ENCODE data around the gene PTPN20. TPM values are rescaled to one million over a fixed set of nuclear protein-coding genes. Genes with fewer than 3 reads are reported as not detected.

The PTPN20 gene
- total and polyA plus RNA-seq, 4 donors: 0.57 to 7.2 (median 1.7) TPM

GRCh38 chr10:47049056-47049851 lies 138.0 kb downstream of the PTPN20 start:
- H3K9me3 ChIP-seq (ENCODE audit: control insufficient read depth in 4 of 4, insufficient read depth in 3 of 4, low read length in 3 of 4): no peaks in the 10 kb centered on the region
- DNase-seq (peak in 1 of 3 donors; percentile 45), ATAC-seq (ENCODE audit: insufficient read depth, low FRiP score) (no peak)
- H3K27me3 ChIP-seq (ENCODE audit: control insufficient read depth in 3 of 3, insufficient read depth in 3 of 3, low read length in 2 of 3): no peaks in the 10 kb centered on the region
- no peak overlapping the region for H3K27ac ChIP-seq (ENCODE audit: low read depth in 1 of 2, low read length in 1 of 2)
- no peaks in the 10 kb centered on the region for H3K36me3 ChIP-seq (ENCODE audit: control insufficient read depth in 4 of 4, insufficient read depth in 4 of 4, low read length in 4 of 4)
- 74 to 81% methylated on average over 6 of the region's 6 CpGs for WGBS, 2 donors
- TF ChIP-seq, protein P1, sequence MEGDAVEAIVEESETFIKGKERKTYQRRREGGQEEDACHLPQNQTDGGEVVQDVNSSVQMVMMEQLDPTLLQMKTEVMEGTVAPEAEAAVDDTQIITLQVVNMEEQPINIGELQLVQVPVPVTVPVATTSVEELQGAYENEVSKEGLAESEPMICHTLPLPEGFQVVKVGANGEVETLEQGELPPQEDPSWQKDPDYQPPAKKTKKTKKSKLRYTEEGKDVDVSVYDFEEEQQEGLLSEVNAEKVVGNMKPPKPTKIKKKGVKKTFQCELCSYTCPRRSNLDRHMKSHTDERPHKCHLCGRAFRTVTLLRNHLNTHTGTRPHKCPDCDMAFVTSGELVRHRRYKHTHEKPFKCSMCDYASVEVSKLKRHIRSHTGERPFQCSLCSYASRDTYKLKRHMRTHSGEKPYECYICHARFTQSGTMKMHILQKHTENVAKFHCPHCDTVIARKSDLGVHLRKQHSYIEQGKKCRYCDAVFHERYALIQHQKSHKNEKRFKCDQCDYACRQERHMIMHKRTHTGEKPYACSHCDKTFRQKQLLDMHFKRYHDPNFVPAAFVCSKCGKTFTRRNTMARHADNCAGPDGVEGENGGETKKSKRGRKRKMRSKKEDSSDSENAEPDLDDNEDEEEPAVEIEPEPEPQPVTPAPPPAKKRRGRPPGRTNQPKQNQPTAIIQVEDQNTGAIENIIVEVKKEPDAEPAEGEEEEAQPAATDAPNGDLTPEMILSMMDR (IDR thresholded peaks at IDR 0.05; ENCODE audit: control extremely low read depth, extremely low read depth): no peak
- H3K9ac ChIP-seq (ENCODE audit: insufficient read depth in 1 of 2, low read length in 2 of 2): no peak overlapping the region
- no peak overlapping the region for H3K4me3 ChIP-seq
- peaks cover 0 to 49% (median 12%) of the 10 kb centered on the region in 5 donors for H3K4me1 ChIP-seq (ENCODE audit: control insufficient read depth in 5 of 5, insufficient read depth in 5 of 5, low read length in 5 of 5)

DNA sequence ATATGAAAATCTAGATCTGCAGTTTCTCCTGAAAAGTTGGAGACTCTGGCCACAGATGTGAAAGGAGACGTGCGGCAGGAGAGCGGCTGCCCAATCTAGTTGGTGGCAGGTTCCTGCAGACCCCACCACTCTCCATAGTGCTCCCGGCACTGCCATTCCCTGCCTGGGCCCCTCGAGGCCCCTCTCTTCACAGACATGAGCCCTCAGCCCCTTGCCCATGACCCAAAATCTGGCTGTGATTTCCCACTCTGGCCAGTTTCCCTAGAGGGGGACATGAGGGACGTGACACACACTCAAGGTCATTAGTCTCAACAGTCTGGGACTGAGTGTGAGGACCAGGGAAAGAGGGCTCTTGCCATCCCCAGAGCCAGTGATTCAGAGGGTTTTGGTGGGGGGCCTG lies 138.7 kb downstream of the PTPN20 start:
- WGBS, 2 donors: 83 to 92% methylated on average over 6 of the region's 6 CpGs
- no peaks in the 10 kb centered on the region for H3K36me3 ChIP-seq (ENCODE audit: control insufficient read depth in 4 of 4, insufficient read depth in 4 of 4, low read length in 4 of 4)
- no peaks in the 10 kb centered on the region for H3K27me3 ChIP-seq (ENCODE audit: control insufficient read depth in 3 of 3, insufficient read depth in 3 of 3, low read length in 2 of 3)
- ATAC-seq (ENCODE audit: insufficient read depth, low FRiP score) (no peak), DNase-seq (no peak)
- H3K27ac ChIP-seq (ENCODE audit: low read depth in 1 of 2, low read length in 1 of 2): no peak overlapping the region
- TF ChIP-seq, protein P1 (IDR thresholded peaks at IDR 0.05; ENCODE audit: control extremely low read depth, extremely low read depth): no peak
- H3K4me1 ChIP-seq (ENCODE audit: control insufficient read depth in 5 of 5, insufficient read depth in 5 of 5, low read length in 5 of 5): peaks cover 0 to 43% (median 12%) of the 10 kb centered on the region in 5 donors
- H3K4me3 ChIP-seq: no peak overlapping the region
- H3K9me3 ChIP-seq (ENCODE audit: control insufficient read depth in 4 of 4, insufficient read depth in 3 of 4, low read length in 3 of 4): no peaks in the 10 kb centered on the region
- no peak overlapping the region for H3K9ac ChIP-seq (ENCODE audit: insufficient read depth in 1 of 2, low read length in 2 of 2)

DNA sequence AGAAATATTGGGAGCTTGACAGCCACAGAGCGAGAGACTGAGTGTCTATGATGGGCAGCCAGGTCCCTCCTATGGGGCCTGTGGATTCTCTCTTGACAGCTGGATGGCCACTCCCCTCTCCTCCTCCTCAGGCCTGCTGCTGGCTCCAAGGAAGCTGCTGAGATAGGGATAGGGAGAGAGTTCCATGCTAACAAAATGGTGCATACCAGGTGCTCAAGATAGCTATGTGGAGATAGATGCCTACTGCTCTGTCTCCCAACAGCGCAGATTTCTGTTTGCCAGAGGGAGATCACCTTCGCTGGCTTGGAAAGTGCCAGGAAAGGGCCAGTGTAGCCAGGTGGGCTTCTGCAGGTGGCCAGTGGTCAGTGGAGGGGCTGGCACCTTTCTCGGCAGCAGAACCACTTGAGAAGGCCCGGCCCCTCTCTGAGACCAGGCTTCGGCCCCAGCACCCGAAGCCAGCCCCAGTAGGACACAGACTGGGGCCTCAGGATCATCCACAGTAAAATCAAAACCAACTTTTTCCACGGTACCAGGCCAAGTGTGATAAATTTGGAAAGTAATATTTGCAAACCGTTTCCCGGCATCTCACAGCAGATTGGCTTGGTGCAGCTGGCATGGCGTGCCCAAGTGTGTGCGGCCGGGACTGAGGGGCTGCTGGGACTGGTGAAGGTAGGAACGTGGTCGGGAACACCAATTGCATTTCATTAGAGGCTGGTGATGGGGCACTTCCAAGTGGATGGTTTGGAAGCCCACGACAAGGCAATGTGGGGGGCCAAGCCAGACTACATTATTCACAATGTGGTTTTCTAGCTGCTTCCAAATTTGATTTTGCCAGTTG lies 139.6 kb downstream of the PTPN20 start:
- WGBS, 2 donors: 86 to 91% methylated on average over 16 of the region's 16 CpGs
- peaks cover 0 to 46% (median 12%) of the 10 kb centered on the region in 5 donors for H3K4me1 ChIP-seq (ENCODE audit: control insufficient read depth in 5 of 5, insufficient read depth in 5 of 5, low read length in 5 of 5)
- no peaks in the 10 kb centered on the region for H3K9me3 ChIP-seq (ENCODE audit: control insufficient read depth in 4 of 4, insufficient read depth in 3 of 4, low read length in 3 of 4)
- no peak overlapping the region for H3K9ac ChIP-seq (ENCODE audit: insufficient read depth in 1 of 2, low read length in 2 of 2)
- TF ChIP-seq, protein P1 (IDR thresholded peaks at IDR 0.05; ENCODE audit: control extremely low read depth, extremely low read depth): no peak
- DNase-seq (peak in 1 of 3 donors; percentile 57), ATAC-seq (ENCODE audit: insufficient read depth, low FRiP score) (no peak)
- no peak overlapping the region for H3K4me3 ChIP-seq
- no peaks in the 10 kb centered on the region for H3K36me3 ChIP-seq (ENCODE audit: control insufficient read depth in 4 of 4, insufficient read depth in 4 of 4, low read length in 4 of 4)
- H3K27me3 ChIP-seq (ENCODE audit: control insufficient read depth in 3 of 3, insufficient read depth in 3 of 3, low read length in 2 of 3): no peaks in the 10 kb centered on the region
- no peak overlapping the region for H3K27ac ChIP-seq (ENCODE audit: low read depth in 1 of 2, low read length in 1 of 2)
